SJCRH30 (cell line): ENCODE measurements around the gene FAU. TPM values are rescaled to one million over a fixed set of nuclear protein-coding genes. Genes with fewer than 3 reads are reported as not detected.

Experiments
- total RNA-seq: library from RNA; depleted of rRNA; stranded (reverse); fragments of >200 nt; shearing (Covaris generic); gene quantifications from 2 replicates; pipeline ENCODE4 v1.2.3, GENCODE V29; 2014; rRNA removed

FAU gene
- total RNA-seq, 1 experiment from 2014 or later: 281 TPM

Other genes starting within 250 kb of the FAU start
- 43.4 and 45.0 TPM in 2 replicates for gene EHD1, start 243.5 kb downstream of the FAU start, total RNA-seq
- gene ATG2A, start 204.9 kb downstream of the FAU start, total RNA-seq: 6.2 and 7.4 TPM in 2 replicates
- 4.7 and 6.4 TPM in 2 replicates for gene PPP2R5B, start 197.4 kb downstream of the FAU start, total RNA-seq
- not detected in 2 replicates for gene GPHA2, start 186.2 kb downstream of the FAU start, total RNA-seq
- gene MAJIN, start 150.0 kb downstream of the FAU start, total RNA-seq: not detected in 2 replicates
- gene BATF2, start 125.2 kb downstream of the FAU start, total RNA-seq: 0.43 and 0.51 TPM in 2 replicates
- gene ARL2, start 108.0 kb downstream of the FAU start, total RNA-seq: 80.9 and 94.8 TPM in 2 replicates
- gene SNX15, start 94.7 kb downstream of the FAU start, total RNA-seq: 13.8 and 14.8 TPM in 2 replicates
- 15.0 TPM in 2 replicates for gene SAC3D1, start 80.9 kb downstream of the FAU start, total RNA-seq
- gene NAALADL1, start 63.6 kb downstream of the FAU start, total RNA-seq: not detected in 2 replicates
- gene CDCA5, start 38.1 kb downstream of the FAU start, total RNA-seq: 80.6 and 87.3 TPM in 2 replicates
- 17.6 and 19.2 TPM in 2 replicates for gene ZFPL1, start 37.9 kb downstream of the FAU start, total RNA-seq
- gene VPS51, start 25.9 kb downstream of the FAU start, total RNA-seq: 59.6 and 86.6 TPM in 2 replicates
- 2.9 and 3.7 TPM in 2 replicates for gene TM7SF2, start 10.3 kb downstream of the FAU start, total RNA-seq
- gene ZNHIT2, start 4.4 kb downstream of the FAU start, total RNA-seq: 8.3 and 9.4 TPM in 2 replicates
- gene MRPL49, start 187 bp upstream of the FAU start, total RNA-seq: 51.5 and 58.9 TPM in 2 replicates
- gene SYVN1, start 12.4 kb upstream of the FAU start, total RNA-seq: 7.8 and 8.4 TPM in 2 replicates
- gene SPDYC, start 48.1 kb upstream of the FAU start, total RNA-seq: 0.18 TPM in 1 of 2 replicates, not detected in the other
- gene CAPN1, start 59.8 kb upstream of the FAU start, total RNA-seq: 41.1 and 49.4 TPM in 2 replicates
- gene POLA2, start 139.8 kb upstream of the FAU start, total RNA-seq: 47.2 and 54.6 TPM in 2 replicates
- gene CDC42EP2, start 192.7 kb upstream of the FAU start, total RNA-seq: 5.6 and 6.0 TPM in 2 replicates
- gene DPF2, start 211.7 kb upstream of the FAU start, total RNA-seq: 33.0 and 38.0 TPM in 2 replicates
- 0.53 and 0.71 TPM in 2 replicates for gene TIGD3, start 232.6 kb upstream of the FAU start, total RNA-seq